ENCODE results near the gene MYOF. TPM values are rescaled to one million over a fixed set of nuclear protein-coding genes. Genes with fewer than 3 reads are reported as not detected.

The MYOF gene
- polyA plus RNA-seq, 1 donor (not counting 4 experiments of a cell fraction or from before 2014, with no cell fraction given), result 232 TPM

GRCh38 chr10:93406364-93407145 lies 75.6 kb downstream of the MYOF start:
- peak overlapping the region; percentile 53 for H3K9ac ChIP-seq (ENCODE audit: control insufficient read depth, extremely low read depth, insufficient read depth, low read length)

DNA sequence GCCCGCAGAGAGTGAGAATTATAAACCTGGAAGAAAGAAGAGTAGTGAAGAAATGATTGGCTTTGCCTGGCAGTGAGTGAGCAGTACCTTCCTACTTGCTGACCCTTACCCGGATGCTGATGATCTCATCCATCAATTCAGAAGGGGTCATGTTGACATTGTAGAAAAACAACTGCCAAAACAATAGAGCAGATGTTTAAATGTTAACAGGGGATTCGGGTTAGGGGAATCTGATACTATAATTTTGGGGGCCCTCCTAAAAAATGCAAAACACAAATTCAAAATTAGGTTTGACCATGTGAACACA lies 78.1 kb downstream of the MYOF start:
- DNase-seq (ENCODE audit: low read depth, low spot score) (no peak), FAIRE-seq (no peak)
- Histone ChIP-seq H3K9me1 (ENCODE audit: control insufficient read depth, extremely low read depth, insufficient read depth, low read length) (no peaks in the 10 kb centered on the region), H3K9ac (ENCODE audit: control insufficient read depth, extremely low read depth, insufficient read depth, low read length) (no peak overlapping the region), H3K79me2 (ENCODE audit: control insufficient read depth, insufficient read depth, low read length) (no peaks in the 10 kb centered on the region), H4K20me1 (ENCODE audit: control insufficient read depth, extremely low read depth, insufficient read depth, low read length) (no peaks in the 10 kb centered on the region), H3K27me3 (ENCODE audit: control insufficient read depth, extremely low read depth, insufficient read depth, low read length) (no peaks in the 10 kb centered on the region), H3K4me1 (ENCODE audit: control insufficient read depth, extremely low read depth, insufficient read depth, low read length) (peaks cover 20% of the 10 kb centered on the region), H3K4me2 (ENCODE audit: control insufficient read depth, extremely low read depth, insufficient read depth, low read depth, low read length) (no peak overlapping the region), H3K27ac (ENCODE audit: control insufficient read depth, insufficient read depth, low read length) (peak overlapping the region; percentile 24), H2AFZ (ENCODE audit: control insufficient read depth, low read length) (no peak overlapping the region), H3K36me3 (ENCODE audit: control insufficient read depth in 2 of 2, extremely low read depth in 1 of 2, insufficient read depth in 2 of 2, low read length in 2 of 2) (peaks cover 32 to 55% of the 10 kb centered on the region in 2 experiments), H3K9me3 (ENCODE audit: control insufficient read depth, low read depth, low read length) (no peaks in the 10 kb centered on the region), H3K4me3 (ENCODE audit: control insufficient read depth in 2 of 3, extremely low read depth in 1 of 3, insufficient read depth in 2 of 3, low read depth in 1 of 3, low read length in 3 of 3) (no peak overlapping the region)
- dilution Hi-C loops (cut with MboI; ENCODE audit: extremely low pct_ligation_motif_present, low sequenced_read_pairs), result no loop called here
- TF ChIP-seq EZH2 (IDR thresholded peaks at IDR 0.05; ENCODE audit: low read length), result no peak
- no peak for TF ChIP-seq CTCF (optimal IDR thresholded peaks at IDR 0.05 in 1 of 3, IDR thresholded peaks at IDR 0.05 in 1 of 3, conservative IDR thresholded peaks at IDR 0.05 in 1 of 3; ENCODE audit: extremely low read depth in 1 of 3, insufficient read depth in 2 of 3, low read length in 3 of 3)

More at GRCh38 chr10:93406364-93407145, 75.6 kb downstream of the MYOF start:
- DNase-seq (ENCODE audit: low read depth, low spot score), result no peak
- H2AFZ ChIP-seq (ENCODE audit: control insufficient read depth, low read length), result no peak overlapping the region
- dilution Hi-C loops (cut with MboI; ENCODE audit: extremely low pct_ligation_motif_present, low sequenced_read_pairs), result no loop called here
- peaks cover 20% of the 10 kb centered on the region for H3K4me1 ChIP-seq (ENCODE audit: control insufficient read depth, extremely low read depth, insufficient read depth, low read length)
- H3K4me2 ChIP-seq (ENCODE audit: control insufficient read depth, extremely low read depth, insufficient read depth, low read depth, low read length), result peak overlapping the region; percentile 59
- H3K4me3 ChIP-seq (ENCODE audit: control insufficient read depth in 2 of 3, extremely low read depth in 1 of 3, insufficient read depth in 2 of 3, low read depth in 1 of 3, low read length in 3 of 3), result peak overlapping the region in 1 of 3 experiments; percentile 25
- H3K27me3 ChIP-seq (ENCODE audit: control insufficient read depth, extremely low read depth, insufficient read depth, low read length), result no peaks in the 10 kb centered on the region
- H3K9me3 ChIP-seq (ENCODE audit: control insufficient read depth, low read depth, low read length), result no peaks in the 10 kb centered on the region
- H3K36me3 ChIP-seq (ENCODE audit: control insufficient read depth in 2 of 2, extremely low read depth in 1 of 2, insufficient read depth in 2 of 2, low read length in 2 of 2), result peaks cover 34 to 60% of the 10 kb centered on the region in 2 experiments
- TF ChIP-seq EZH2 (IDR thresholded peaks at IDR 0.05; ENCODE audit: low read length) (no peak), CTCF (optimal IDR thresholded peaks at IDR 0.05 in 1 of 3, IDR thresholded peaks at IDR 0.05 in 1 of 3, conservative IDR thresholded peaks at IDR 0.05 in 1 of 3; ENCODE audit: extremely low read depth in 1 of 3, insufficient read depth in 2 of 3, low read length in 3 of 3) (no peak)
- H3K27ac ChIP-seq (ENCODE audit: control insufficient read depth, insufficient read depth, low read length), result peak overlapping the region; percentile 79
- no peaks in the 10 kb centered on the region for H3K9me1 ChIP-seq (ENCODE audit: control insufficient read depth, extremely low read depth, insufficient read depth, low read length)
- FAIRE-seq, result peak; percentile 74
- H4K20me1 ChIP-seq (ENCODE audit: control insufficient read depth, extremely low read depth, insufficient read depth, low read length), result no peaks in the 10 kb centered on the region
- peaks cover 2% of the 10 kb centered on the region for H3K79me2 ChIP-seq (ENCODE audit: control insufficient read depth, insufficient read depth, low read length)
